ENCODE results near the gene HBQ1. TPM values are rescaled to one million over a fixed set of nuclear protein-coding genes. Genes with fewer than 3 reads are reported as not detected.

The HBQ1 gene
- not detected for total RNA-seq
- long read RNA-seq: 0 reads

DNA sequence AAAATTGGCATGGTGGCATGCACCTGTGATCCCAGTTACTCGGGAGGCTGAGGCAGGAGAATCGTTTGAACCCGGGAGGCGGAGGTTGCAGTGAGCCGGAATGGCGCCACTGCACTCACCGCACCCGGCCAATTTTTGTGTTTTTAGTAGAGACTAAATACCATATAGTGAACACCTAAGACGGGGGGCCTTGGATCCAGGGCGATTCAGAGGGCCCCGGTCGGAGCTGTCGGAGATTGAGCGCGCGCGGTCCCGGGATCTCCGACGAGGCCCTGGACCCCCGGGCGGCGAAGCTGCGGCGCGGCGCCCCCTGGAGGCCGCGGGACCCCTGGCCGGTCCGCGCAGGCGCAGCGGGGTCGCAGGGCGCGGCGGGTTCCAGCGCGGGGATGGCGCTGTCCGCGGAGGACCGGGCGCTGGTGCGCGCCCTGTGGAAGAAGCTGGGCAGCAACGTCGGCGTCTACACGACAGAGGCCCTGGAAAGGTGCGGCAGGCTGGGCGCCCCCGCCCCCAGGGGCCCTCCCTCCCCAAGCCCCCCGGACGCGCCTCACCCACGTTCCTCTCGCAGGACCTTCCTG, at the start of gene HBQ1:
Gene HBQ1, plus strand, starts transcription at position 359 of the 575 bp plus-strand sequence. Its CDS starts 28 bp downstream, at position 387.
- H3K36me3 ChIP-seq: no peaks in the 10 kb centered on the region
- ATAC-seq (peak; percentile 23 to 42), DNase-seq (no peak)
- H3K27ac ChIP-seq: no peak within 1 kb of the TSS
- peaks cover 22% of the 10 kb centered on the region for H3K4me1 ChIP-seq
- H3K9me3 ChIP-seq: no peaks in the 10 kb centered on the region
- TF ChIP-seq CTCF (IDR thresholded peaks at IDR 0.05): peak; percentile 36
- peak within 1 kb of the TSS; percentile 47 for H3K4me3 ChIP-seq
- H3K27me3 ChIP-seq (ENCODE audit: low read depth): peaks cover 52% of the 10 kb centered on the region
- intact Hi-C loops (cut with DNase I): no loop called here

DNA sequence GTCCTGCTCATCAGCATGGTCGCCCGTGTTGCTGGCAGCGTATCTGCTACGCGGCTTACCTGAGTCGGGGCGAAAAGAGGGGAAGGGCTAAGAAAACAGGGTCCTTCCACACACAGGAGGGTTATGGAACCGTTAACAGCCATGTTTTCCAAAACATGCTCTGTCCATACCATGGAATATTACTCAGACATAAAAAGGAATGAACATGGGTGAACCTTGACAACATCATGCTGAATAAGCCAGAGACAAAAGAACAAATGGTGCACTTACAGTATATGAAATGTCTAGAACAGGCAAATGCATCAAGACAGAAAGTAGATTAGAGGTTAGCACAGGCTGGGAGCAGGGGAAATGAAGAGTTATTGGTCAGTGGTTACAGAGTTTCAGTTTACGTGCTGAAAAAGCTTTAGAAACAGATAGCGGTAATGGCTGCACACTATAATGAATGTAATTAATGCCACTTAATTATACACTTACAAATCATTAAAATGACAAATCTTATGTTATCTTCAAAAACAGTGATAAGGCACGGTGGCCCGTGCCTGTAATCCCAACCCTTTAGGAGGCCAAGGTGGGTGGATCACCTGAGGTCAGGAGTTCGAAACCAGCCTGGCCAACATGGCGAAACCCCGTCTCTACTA, 49.6 kb upstream of the HBQ1 start:
- Histone ChIP-seq H3K4me1 (no peaks in the 10 kb centered on the region), H3K9me3 (no peaks in the 10 kb centered on the region), H3K27me3 (ENCODE audit: low read depth) (no peaks in the 10 kb centered on the region), H3K36me3 (peaks cover 6% of the 10 kb centered on the region), H3K4me3 (no peak overlapping the region), H3K27ac (no peak overlapping the region)
- intact Hi-C loops (cut with DNase I): no loop called here
- DNase-seq: no peak
- TF ChIP-seq CTCF (IDR thresholded peaks at IDR 0.05): no peak
- no peak for ATAC-seq

DNA sequence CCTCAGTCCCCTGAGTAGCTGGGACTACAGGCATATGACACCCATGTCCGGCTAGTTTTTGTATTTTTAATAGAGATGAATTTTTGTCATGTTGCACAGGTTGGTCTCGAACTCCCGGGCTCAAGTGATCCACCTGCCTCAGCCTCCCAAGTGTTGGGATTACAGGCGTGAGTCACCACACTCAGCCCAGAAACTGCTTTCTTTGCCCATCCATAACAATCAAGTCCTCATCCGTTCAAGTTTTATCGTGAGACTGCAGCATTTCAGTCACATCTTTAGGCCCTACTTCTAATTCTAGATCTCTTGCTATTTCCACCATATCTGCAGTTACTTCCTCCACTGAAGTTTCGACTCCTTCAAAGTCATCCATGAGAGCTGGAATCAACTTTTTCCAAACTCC, 48.1 kb upstream of the HBQ1 start:
- H3K27me3 ChIP-seq (ENCODE audit: low read depth): no peaks in the 10 kb centered on the region
- DNase-seq (no peak), ATAC-seq (no peak)
- TF ChIP-seq CTCF (IDR thresholded peaks at IDR 0.05): no peak
- peaks cover 6% of the 10 kb centered on the region for H3K36me3 ChIP-seq
- H3K4me3 ChIP-seq: no peak overlapping the region
- no peaks in the 10 kb centered on the region for H3K9me3 ChIP-seq
- no peak overlapping the region for H3K27ac ChIP-seq
- H3K4me1 ChIP-seq: peaks cover 3% of the 10 kb centered on the region
- intact Hi-C loops (cut with DNase I): no loop called here

GRCh38 chr16:133716-134115, 46.5 kb upstream of the HBQ1 start:
- DNase-seq: no peak
- TF ChIP-seq CTCF (IDR thresholded peaks at IDR 0.05): no peak
- Histone ChIP-seq H3K27ac (no peak overlapping the region), H3K4me3 (no peak overlapping the region), H3K4me1 (peaks cover 10% of the 10 kb centered on the region), H3K9me3 (no peaks in the 10 kb centered on the region), H3K36me3 (peaks cover 6% of the 10 kb centered on the region), H3K27me3 (ENCODE audit: low read depth) (no peaks in the 10 kb centered on the region)
- intact Hi-C loops (cut with DNase I): no loop called here
- no peak for ATAC-seq

DNA sequence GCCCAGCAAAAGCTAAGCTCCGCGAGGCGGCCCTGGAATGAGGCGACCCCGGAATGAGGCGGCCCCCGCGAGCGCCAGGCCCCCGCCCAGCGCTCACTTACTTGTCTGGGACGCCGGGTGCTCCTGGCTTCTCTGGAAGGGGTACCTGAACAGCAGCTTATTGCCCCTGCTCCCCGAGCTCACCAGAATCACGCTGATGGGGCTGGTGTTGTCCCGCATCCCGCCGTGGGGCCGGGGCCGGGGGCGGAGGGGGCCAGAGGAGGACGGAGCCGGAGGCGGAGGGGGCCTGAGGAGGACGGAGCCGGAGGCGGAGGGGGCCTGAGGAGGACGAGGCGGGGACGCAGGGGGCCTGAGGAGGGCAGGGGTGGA, 42.2 kb upstream of the HBQ1 start:
- peak; percentile 40 to 52 for ATAC-seq

More for the DNA sequence above, 42.2 kb upstream of the HBQ1 start:
- H3K27ac ChIP-seq: peak overlapping the region; percentile 69
- no peaks in the 10 kb centered on the region for H3K27me3 ChIP-seq (ENCODE audit: low read depth)
- H3K4me1 ChIP-seq: peaks cover 10% of the 10 kb centered on the region
- H3K9me3 ChIP-seq: no peaks in the 10 kb centered on the region
- peak overlapping the region; percentile 66 for H3K4me3 ChIP-seq
- intact Hi-C loops (cut with DNase I): no loop called here
- no peak for DNase-seq
- no peak for TF ChIP-seq CTCF (IDR thresholded peaks at IDR 0.05)
- no peaks in the 10 kb centered on the region for H3K36me3 ChIP-seq

All from lower lobe of right lung (tissue), 2 donors.